Measurements from ENCODE around the gene TSPAN5. TPM values are rescaled to one million over a fixed set of nuclear protein-coding genes. Genes with fewer than 3 reads are reported as not detected.
A peak's percentile ranks its signal among the peaks of the same experiment; 100 is the strongest.

TSPAN5 gene
- total RNA-seq, 1 donor from 2014 or later = 35.4 TPM

DNA sequence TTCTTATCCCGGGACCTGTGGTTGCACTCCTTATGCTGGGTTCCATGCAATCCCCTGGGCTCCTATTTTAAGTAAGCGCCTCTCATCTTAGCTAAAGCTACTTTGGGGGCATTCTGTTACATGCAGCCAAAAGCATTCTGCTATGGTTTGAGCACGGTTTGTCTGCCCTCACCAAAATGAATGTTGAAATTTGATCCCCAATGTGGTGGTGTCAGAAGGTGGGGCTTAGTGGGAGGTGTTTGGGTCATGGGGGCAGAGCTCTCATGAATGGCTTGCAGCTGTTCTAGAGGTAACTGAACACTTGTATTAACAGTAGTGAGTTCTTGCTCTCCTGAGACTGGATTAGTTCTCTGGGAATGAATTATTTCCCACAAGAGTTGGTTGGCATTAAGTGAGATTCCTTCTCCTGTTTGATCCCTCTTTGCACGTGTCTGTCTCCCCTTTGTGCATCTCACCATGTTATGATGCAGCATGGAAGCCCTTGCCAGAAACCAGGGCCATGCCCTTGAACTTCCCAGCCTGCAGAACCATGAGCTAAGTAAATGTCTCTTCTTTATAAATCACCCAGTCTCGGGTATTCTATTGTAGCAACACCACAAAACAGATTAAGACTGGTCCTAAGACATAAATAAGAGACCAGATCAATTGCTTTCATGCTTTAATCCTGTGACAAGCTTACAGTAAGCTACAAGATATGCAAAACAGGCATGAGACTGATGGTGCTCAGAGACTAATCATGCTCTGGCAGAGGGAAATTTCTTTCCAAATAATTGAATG, 141.8 kb downstream of the TSPAN5 start:
- no peak for DNase-seq

DNA sequence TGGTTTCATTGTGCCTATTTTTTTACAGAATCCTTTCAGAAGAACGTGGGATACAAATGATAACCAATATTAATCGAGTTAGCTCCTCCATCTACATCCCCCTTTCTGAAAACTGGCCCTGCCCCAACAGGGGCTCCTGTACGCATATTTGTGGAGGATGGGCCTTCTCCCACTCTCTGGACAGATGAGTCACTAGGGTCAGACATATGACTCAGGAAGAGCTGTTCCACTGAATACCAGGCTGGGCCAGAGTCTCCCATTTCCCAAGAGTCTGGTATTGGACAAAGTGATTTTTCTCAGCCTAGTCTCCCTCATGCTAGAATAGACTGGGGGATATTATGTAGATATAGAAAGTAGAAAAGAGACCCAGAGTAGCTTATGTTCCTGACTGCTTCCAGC, 142.4 kb downstream of the TSPAN5 start:
- DNase-seq = no peak

DNA sequence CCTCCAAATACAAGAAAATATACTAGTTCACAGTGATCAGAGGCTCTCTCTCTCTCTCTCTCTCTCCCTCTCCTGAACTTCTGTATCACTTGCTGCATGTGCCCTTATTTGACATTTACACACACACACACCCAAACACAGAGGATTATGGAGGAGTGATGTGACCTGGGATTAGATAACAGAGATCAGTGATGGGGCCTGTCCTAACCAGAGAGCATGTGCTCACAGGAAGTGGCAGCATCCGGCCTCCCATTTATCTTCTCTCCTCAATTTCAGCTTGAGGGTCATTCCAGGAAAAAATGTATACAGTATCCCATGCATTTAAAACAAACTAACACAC, 143.0 kb downstream of the TSPAN5 start:
- DNase-seq = no peak

DNA sequence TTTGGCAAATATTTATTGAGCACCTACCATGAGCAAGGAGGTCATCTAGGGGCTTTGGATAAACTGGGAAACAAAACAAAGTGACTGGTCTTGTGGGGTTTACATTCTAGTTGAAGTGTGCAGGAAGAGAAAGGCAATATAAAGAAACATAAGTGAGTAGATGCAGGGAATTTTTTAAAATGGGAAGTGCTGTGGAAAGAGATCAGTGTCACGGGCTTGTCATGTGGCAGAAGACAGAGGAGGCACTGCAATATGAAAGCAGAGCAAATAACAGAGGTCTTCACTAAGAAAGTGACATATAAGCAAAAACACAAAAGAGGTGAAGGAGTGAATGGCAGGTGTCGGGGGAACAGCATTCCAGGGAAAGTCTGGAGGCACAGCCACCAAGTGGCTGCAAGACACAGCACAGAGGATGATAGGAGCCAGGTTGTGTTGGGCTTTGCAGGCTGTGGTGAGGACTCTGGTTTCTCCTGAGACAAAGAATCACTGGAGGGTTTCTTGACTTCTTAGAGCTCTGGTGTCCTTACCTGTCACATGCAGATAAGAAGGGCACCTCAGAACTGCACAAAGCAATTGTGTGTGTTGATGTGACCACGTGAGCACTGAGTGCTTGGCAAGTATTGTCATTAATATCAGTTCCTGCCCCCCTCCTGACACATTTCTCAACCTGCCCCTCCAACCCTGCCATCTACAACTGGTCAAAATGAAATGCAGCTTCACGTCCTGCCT, 143.5 kb downstream of the TSPAN5 start:
- DNase-seq = no peak

- no peak for DNase-seq
These were observed 145.5 kb downstream of the TSPAN5 start for GRCh38 chr4:98512918-98513317.

DNA sequence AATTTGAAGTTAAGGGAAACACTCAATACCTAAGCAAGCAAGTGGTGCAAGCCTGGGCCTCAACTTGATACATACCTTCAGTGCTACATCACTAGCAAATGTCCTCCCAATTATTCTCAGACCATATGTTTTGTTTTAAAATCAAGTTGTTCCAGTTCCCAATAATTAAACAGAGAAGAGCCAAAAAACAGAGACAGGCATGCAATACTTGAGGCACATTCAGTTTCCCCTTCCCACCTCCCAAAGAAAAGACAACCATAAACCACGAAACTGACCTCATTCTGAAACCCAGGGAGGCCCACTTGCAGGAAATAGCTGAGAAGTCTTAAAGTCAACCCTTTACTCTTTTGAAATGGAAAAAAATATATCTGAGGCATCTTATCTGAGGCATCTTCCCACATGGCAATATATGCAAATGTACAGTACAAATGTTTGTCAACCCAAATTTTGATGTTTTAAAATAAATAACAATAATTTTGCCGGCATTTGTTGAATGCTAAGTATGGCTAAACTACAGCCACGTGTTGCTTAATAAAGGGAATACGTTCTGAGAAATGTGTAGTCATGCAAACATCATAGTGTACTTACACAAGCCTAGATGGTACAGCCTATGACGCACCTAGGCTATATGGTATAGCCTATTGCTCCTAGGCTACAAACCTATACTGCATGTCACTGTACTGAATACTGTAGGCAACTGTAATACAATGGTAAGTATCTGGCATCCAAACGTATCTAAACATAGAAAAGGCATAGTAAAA, 147.5 kb downstream of the TSPAN5 start:
- peak; percentile 82 for DNase-seq

DNA sequence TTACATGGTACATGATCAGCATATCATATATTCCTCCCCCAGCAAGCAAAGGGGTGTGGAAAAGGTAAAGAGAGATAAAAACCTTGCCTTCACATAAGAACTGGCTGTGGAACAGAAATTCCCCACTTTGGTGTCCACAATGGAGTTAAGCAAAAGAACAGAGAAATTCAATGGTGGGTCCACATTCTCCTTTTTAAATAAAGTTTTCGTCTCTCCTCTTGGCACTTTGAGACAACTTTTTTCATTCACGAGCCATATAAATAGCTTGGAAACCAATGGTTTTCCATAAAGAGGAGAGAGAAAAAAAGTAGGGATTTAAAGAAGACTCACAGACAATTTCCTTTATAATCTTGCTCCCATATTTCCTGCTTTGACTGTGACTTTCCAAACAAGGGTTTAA, 148.1 kb downstream of the TSPAN5 start:
- DNase-seq = no peak

DNA sequence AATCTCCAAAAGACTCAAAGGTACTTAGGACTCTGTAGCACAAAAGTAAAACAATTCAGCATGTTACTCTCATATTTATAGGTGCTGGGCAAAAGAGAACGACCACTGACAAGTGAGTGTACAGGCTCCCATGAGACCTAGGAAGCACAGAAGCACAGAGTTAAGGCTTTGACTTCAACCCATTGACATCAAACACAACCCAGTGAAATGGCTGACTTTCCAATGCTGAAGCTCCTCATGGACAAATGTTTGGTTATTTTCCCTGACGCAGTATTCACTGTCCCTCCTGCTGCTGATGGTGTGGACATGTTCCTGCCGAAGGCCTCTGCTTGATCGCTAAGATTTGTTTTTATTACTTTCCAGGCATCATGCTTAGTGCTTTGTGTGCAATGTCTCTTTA, 148.7 kb downstream of the TSPAN5 start:
- no peak for DNase-seq

GRCh38 chr4:98508829-98509598, 149.4 kb downstream of the TSPAN5 start:
- no peak for DNase-seq

DNA sequence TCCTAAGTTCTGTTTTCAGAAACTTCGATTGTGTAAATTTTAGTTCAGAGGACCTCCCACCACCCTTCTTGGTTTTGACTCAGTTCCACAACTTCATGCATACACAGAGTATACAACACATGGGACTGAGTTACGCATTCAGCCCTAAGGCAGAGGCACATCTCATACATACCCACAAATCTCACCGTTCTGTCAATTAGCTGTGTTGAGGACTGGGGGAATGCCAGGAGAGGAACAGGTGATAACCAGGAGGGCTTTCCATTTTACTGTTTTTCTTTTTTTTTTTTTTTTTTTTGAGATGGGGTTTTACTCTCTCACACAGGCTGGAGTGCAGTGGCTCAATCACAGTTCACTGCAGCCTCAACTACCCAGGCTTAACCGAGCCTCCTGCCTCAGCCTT, 150.2 kb downstream of the TSPAN5 start:
- DNase-seq = no peak

DNA sequence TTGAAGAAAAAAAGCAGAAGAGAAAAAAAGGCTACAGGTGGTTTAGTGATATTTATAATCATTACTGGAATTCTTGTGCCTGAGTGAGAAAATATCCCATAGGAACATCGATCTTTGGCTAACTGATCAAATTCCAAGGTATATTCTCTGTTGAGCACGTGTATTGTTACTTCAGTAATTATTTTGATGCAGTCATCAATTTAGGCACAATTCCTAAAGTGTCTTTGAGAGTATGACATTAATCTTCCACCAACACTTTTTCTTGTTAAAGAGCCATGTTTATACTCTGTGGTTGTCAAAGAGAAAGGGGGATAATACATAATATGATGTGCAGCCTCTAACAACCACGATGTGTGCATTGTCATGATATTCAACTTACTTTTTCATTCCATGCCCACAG, 151.1 kb downstream of the TSPAN5 start:
- DNase-seq = no peak

DNA sequence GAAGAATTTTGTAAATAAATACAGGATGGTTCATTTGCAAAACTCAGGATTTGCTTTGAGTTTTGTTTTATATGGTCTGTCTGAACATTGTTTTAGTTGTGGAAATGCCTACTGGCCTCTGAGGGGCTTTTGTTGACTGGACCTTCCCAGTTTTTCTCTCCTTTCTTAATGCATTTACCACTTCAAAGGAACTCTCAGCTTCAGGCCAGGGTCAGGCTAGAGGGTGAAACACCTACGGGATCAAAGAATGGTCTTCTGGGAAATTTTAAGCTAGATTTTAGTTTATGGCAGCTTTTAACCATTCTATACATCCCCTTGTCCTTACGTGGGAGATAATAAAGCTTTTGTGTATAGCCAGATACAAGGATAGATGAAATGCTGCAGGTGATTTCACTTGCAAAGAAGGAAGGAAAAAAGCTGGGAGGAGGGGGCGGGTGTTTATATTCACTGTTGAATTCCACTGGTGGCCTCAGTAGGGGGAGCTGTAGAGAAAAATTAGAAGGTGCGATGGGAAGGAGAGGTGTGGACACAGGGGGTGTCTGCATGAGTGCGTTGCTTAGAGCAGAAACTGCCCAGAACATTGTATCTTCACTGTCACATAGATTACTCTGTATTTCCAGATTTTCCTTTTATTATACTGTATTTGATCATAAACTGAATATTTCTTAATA, 151.8 kb downstream of the TSPAN5 start:
- DNase-seq = no peak

GRCh38 chr4:98505992-98506391, 152.4 kb downstream of the TSPAN5 start:
- DNase-seq = no peak

DNA sequence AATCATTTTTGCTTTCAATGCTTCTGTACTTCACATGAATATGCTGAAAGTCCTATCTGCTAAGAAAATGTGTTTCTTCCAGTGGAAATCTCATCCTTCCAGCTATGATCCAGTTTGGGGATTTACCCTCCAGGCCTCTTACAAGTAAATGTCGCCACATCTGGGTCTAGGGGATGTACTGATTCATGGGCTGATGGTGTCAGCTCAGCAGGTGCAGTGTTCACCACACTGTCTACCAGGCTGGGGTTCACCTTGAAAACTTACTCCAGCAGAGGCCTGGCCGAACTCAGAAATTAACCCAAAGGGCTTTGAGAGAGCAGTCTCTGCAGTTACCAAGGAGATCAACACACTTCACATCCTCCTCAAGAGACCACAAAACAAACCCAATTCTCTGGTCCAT, 154.3 kb downstream of the TSPAN5 start:
- DNase-seq = no peak

GRCh38 chr4:98503676-98504075, 154.7 kb downstream of the TSPAN5 start:
- DNase-seq = no peak

DNA sequence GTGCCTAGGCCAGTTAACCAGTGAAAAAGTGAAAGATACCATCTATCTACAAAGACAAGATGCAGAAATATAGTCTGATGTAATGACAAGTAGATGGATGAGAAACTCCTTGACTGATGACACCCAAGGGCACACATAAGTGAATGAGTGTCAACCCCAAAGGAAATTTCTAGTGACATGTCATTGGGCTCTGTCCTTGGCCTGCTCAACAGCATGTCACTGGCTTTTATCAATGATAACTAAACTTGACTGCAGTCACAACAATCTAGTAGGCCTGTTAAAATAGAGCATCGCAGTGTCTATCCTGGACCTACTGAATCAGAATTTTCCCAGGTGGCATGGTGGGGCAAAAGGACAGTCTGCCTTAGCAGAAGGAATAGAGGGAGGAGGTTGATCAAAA, 155.8 kb downstream of the TSPAN5 start:
- no peak for DNase-seq

DNA sequence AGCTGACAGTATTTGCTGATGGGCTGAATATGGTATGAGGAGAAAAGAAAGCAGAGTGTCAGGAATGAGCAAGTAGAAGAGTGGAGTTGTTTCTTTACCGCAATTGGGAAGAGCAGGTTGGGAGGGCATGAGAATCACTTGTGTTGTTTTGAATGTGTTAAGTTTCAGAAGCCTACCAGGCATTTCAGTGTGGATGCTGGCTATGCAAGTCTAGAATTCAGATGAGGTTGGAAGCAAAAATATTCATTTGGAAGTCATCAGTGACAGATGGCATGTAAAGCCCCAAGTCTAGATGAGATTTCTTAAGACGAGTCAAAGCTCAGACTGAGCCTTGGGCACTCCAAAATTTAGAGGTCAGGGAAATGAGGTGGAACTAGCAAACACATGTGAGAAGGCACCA, 156.4 kb downstream of the TSPAN5 start:
- DNase-seq = no peak

GRCh38 chr4:98501383-98501782, 157.0 kb downstream of the TSPAN5 start:
- DNase-seq = no peak

DNA sequence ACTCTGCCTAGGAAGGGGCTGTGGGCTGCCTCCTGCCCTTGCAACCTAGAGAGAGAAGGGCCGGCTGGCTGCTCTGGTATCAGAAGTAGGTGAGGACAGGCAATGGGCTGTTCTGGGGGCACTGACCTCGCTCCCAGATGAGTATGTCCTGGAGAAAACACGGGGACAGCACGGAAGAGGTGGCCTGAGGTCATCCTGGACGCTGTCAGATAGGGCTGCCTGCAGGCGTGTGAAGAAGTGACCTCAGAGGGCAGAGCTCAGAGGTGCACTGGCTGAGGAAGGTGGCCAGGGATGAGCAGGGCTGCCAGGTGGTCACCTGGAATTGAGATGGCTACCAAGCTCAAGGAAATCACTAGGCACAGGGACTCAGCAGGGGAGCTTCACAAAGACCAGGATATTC, 159.6 kb downstream of the TSPAN5 start:
- DNase-seq = no peak

DNA sequence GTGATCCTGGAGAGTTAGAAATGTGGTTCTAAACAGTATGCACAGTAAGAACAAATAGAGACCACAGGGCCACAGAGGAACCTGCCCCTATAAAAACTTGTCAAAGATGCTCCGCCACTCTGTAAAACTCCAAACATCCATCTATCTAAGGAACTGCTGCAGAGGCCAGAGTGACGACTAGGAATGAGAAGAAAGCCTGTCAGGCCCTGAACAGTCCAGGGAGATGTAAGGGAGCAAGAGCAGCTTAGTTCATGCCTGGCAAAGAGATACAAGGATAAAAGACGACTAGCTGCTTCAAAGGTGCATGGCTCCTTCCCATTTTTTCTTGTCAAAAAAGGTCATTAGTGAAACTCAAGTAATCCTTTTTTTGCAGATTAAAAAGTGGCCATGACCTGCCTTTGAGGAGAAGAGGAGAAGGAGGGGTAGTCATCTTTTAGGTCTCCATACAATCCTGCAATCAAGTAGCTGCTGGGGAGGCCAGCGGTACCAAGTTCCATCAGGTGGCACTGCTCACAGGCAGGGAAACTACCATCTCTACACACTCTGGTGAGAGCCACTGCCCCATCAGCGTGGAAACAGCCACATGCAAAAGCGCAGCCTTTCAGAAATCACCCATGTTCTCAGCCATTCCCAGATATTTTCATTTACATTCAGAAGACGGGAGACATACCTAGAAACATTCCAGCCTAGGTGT, 162.1 kb downstream of the TSPAN5 start:
- DNase-seq = no peak

DNA sequence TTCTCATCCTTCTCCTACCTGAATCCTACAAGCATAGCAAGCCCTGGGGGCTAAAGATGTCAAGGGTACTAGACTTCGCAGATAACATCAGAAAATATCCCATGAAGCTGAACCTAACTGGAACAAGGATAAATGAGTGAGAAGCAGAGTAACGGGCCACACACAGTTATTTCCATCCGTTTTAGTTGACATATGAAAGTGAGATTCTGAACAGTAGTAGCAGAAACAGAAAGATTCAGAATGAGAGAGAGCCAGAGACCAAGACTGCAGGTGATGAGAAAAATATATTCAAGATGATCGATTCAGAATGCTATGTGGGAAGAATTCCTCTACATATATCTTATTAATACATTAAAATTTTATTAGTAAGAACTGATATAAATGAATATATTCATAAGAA, 165.1 kb downstream of the TSPAN5 start:
- DNase-seq = no peak
